Activated effector memory CD4-positive, alpha-beta T cell treated with anti-CD3 and anti-CD28 coated beads, Interleukin-2, amount 50 U/mL, for 16 hours (primary cell): ENCODE measurements around the gene NPLOC4.

Source experiments
- DNase-seq: peaks from one replicate; pipeline ENCODE4 v3.0.0-alpha.2; 2020

Gene NPLOC4

GRCh38 chr17:81582749-81583148 lies 54.2 kb downstream of the NPLOC4 start:
- no peak for DNase-seq

- DNase-seq: no peak
Measured at GRCh38 chr17:81582341-81582740, 54.6 kb downstream of the NPLOC4 start.

DNA sequence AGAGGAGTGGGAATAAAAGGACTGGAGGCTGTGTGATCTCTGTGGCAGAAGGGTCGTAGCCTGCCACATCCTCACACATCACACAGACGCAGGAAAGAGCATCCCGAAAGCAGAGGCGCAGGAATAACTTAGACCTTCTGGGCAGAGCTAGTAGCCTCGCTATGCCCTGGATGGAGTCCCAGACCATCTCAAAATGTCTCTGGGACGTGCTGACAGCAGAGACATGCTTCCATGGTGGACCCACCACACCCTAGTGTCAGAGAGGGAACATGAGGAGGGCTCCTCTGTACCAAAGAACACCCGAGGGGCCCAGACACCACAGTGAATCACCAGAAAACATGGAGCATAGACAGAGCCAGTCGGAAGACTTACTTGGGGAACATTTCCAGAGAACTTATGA lies 55.2 kb downstream of the NPLOC4 start:
- DNase-seq: no peak

- no peak for DNase-seq
Measured at GRCh38 chr17:81580481-81580880, 56.4 kb downstream of the NPLOC4 start.

GRCh38 chr17:81579821-81580321 lies 57.0 kb downstream of the NPLOC4 start:
- DNase-seq: no peak

DNA sequence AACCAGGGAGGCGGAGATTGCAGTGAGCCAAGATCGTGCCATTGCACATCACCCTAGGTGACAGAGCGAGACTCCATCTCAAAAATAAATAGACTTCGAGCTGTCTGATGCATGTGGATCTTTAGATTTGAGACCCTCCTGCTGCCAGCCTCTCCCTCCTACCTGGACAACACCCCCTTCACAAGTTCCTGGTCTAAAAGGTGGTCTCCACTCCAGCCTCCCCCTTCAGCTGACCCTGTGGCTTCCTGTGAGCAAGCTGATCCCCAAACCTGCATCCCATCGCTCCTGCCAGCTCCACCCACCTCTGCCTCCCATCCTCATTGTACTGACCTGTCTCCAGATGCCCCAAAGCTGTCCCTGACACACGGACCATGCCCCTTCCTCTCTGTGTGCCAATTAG lies 57.6 kb downstream of the NPLOC4 start:
- no peak for DNase-seq

GRCh38 chr17:81578561-81579225 lies 58.2 kb downstream of the NPLOC4 start:
- DNase-seq: no peak

DNA sequence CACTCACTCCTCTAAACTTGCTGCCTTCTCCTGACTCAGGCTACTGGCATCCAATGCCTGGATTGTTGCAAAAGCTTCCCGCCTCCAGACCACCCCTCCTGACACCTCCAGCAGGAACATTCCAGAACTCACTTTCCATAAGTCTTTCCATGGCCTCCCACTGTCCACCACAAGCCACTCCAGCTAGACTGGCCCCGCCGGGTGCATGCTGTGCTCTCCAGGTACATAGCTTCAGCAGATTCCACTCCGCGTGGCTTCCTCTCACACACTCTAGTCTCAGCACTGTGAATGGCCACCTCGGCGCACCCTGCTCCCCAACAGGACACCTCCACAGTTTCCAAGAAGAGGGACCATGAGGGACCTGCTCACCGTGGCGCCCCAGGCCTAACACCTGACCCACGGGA lies 58.9 kb downstream of the NPLOC4 start:
- no peak for DNase-seq

GRCh38 chr17:81577278-81578000 lies 59.5 kb downstream of the NPLOC4 start:
- DNase-seq: no peak

DNA sequence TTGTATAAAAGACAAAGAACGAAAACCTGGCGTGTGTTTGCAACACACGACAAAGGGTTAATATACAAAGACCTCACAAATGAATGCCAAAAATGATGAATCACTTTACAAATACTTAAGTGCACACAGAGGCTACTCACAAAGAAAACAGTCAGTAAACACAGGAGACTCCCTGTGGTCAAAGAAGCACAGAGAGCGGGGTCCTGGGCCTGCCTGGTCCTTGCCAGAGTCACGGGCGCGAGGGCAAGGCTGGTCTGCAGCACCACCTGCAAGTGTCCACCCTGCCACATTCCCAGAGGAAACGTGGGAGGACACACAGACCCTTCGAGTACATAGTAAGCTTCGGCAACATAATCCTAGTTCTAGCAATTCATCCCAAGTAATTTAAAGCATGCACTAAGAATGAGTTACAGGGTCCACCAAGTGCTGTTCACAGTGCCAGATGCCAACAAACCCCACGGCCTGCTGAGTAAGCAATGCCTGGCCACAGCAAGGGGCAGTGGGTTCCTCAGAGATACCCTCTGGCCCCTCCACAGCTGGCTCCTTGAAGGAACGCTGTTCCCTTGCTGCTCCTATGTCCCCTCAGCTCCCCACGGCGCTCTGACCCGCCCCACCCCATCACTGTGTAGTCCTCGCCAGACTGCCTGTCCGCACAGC lies 60.2 kb downstream of the NPLOC4 start:
- no peak for DNase-seq

GRCh38 chr17:81575836-81576235 lies 61.1 kb downstream of the NPLOC4 start:
- DNase-seq: no peak

DNA sequence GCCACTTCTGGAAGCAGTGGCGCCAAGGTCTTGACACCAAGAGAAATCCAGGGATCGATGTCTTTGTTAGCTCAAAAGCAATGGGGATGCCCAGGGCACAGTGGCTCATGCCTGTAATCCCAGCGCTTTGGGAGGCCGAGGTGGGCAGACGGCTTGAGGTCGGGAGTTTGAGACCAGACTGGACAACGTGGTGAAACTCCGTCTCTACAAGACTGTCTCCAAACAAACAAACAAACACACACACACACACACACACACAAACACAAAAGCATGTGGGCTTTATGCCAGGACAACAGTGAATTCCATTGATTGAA lies 62.3 kb downstream of the NPLOC4 start:
- no peak for DNase-seq

DNA sequence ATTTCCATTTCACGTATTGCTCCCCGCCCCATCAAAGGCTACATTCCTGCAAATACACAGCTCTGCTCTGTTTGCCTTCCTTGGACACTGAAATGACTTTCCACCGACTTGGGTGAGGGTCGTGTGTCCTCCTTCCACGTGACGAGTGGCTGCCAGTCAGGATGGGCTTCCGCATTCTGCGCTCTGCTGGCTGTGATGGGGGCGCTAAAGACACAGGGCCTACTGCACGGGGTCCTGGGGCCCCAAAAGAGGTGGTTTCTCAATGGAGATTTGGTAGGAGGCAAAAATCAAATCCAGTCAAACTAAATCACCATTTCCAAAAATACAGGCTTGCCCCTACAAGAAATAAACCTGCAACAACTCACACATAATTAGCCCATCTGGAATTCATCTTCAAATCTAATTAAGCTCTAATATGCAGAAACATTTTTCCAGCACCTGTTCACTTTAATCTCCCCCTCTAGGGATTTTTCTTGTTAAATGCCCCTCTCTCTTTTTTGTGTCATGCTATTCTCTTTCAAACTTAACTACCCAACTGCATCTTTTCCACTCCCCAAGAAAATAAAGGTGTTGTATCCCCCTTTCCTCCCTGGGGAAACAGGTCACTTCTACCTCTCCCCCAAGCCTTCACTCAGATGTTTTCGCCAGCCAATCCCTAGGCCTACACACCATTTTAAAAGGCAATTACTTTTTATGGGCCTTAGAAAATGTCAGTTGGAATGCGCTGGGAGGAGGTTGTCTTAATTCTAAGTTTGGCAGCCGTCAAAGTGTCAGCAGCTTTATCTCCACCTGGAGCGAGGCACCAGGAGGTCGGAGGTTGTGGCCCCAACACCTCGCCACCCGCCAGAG lies 62.9 kb downstream of the NPLOC4 start:
- no peak for DNase-seq

DNA sequence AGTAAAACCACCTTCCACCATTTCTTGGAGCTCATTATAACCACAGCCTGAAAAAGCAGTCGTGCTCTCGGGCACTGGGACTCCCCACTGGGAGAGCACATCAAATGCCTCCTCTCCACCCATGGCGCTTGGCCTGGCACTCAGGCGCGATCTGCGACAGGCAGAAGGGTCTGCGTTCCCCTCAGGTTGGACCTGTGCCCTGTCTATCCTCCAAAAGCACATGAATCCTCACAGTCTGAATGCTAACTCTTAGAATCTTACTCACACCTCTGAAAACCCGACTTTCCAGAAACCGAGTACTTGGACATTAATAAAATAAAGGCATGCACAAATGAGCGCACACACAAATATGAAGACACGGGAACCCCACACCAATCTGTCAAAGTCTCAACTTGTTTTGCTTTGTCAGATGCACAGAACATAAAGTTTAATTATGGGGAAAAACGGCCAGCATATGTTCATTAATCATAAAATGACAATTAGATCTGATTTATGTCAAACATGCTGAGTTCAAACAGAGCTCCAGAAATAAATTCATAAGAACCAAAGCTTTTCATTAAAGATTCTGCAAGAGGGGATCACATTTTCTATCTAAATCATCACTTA lies 64.2 kb downstream of the NPLOC4 start:
- DNase-seq: no peak

GRCh38 chr17:81570964-81571363 lies 65.9 kb downstream of the NPLOC4 start:
- no peak for DNase-seq

DNA sequence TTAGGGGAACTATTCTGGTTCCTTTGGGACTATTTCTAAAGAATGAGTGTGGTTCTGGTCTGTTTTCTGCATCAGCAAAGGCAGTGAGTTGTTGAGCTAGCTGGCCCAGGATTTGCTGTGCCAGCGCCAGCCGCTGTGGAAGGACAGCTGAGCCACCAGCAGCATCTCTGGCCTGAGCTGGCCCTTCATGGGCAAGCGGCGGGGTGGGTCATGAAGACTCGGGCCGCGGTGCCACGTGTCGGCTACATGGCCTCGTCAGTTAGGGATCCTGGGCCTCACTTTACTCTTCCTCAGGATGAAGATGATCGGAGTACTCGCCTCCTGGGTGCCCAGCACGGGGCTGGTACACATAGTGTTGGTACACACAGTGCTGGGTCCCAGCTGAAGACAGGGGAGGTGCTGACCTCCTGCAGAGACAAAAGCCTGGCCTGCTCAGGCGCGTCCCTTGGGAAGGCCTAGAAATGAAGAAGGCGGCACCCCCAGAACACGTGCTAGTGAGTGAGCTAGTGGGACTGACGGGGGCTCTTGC lies 66.9 kb downstream of the NPLOC4 start:
- no peak for DNase-seq

DNA sequence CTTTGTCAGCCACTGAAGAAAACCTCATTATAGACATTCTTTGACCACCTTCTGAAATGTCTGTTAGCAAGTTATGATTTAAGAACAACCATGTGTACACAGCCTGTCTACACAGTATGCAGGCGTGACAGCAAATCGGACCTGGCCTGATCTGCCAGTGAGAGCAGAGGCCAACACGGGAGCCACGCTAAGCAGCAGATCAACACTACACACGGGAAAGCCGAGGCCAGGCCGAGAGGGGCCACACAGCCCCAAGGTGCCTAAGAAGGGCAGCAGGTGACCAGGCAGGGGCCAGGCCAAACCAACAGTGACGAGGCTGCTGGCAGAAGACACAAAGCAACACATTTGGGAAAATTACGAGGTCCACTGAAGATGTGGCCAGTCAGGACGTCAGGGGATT lies 68.5 kb downstream of the NPLOC4 start:
- DNase-seq: no peak

DNA sequence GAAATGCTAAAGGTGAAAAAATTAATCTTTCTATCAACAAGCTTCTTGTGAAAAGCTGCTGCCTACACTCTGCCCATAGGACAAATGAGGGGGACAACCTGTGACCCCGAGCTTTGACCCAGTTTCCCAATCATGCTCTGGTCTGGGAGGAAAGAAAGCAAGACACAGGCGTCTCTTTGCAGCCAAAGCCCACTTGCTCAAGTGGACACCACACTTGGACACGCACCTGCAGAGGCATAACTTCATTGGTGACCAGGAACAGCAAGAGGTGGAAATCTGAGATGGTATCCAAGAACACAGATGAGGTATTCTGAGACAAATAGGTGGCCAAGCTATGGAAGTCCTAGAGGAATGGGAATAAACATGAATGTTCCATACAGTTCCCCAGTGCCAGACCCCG lies 69.7 kb downstream of the NPLOC4 start:
- DNase-seq: no peak

GRCh38 chr17:81566461-81567126 lies 70.3 kb downstream of the NPLOC4 start:
- DNase-seq: no peak

DNA sequence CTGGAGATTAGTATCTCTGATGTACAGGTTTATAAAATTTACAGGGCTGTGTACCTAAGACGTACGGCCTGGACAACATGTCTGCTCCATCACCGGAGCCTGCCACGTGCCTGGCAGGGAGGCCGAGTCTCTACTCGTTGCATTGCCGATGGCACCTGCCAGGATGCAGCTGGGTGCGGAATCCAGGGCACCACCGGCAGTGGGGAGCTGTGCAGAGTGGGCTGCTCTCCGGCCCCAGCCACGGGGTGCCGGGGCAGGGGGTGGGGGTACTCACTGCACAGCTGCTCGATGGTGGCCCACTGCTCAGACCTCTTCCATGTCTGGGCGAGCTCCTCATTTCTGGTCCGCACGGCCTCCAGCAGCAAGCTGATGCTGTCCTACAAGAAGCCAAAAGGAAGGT lies 71.7 kb downstream of the NPLOC4 start:
- DNase-seq: no peak

DNA sequence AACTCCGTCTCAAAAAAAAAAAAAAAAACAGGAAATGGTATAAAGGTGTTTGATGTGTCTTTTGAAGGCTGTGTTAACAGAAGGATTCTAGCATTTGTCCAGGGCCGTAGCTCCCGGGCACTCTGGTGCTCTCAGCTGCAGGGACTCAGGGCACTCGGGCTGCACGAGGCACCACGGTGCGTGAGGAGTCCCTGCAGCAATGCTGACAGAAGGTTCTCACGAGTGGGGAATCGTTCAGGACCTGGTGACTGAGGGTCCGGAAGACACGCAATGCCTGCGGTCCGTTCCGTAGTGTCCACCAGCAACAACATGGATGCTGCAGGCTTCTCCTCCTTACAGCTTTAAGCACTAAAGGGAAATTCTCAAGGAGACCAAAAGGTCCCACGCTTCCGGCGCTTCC lies 72.1 kb downstream of the NPLOC4 start:
- DNase-seq: no peak
